Gastroesophageal sphincter (tissue), 3 donors: ENCODE data around the gene GRIK2.

Experiments used
- CTCF ChIP-seq, 4 experiments: fragments of 200-600 bp in 2 of 4; fragments of 450-650 bp in 2 of 4; sonication (generic) in 1 of 4; IDR thresholded peaks; one replicate each; pipeline ENCODE4 v1.5.1; 2017 to 2019; ENCODE audit warnings: antibody characterized with exemption in 4 of 4, mild to moderate bottlenecking in 2 of 4, moderate library complexity in 2 of 4
- POLR2A ChIP-seq, 2 donors: fragments of 450-650 bp; IDR thresholded peaks; one replicate each; pipeline ENCODE4 v1.6.1; 2017; ENCODE audit warnings: antibody characterized with exemption in 2 of 2, mild to moderate bottlenecking in 2 of 2, moderate library complexity in 1 of 2

GRCh38 chr6:101926149-101926925 is 532.8 kb downstream of the GRIK2 start:
- TF ChIP-seq POLR2A (IDR thresholded peaks at IDR 0.05) (no peak), CTCF (IDR thresholded peaks at IDR 0.05) (no peak)
